Kidney capillary endothelial cell (primary cell): Measurements from ENCODE around the gene SHISA8.
"Not testable (repeated sequence)": the region's sequence is repeated elsewhere in the genome, so short reads cannot be mapped to it uniquely, and the experiment has no call there.

Experiments
- DNase-seq: peaks from one replicate; pipeline ENCODE4 v3.0.0-alpha.2; 2018; ENCODE audit warnings: low spot score

SHISA8 gene

DNA sequence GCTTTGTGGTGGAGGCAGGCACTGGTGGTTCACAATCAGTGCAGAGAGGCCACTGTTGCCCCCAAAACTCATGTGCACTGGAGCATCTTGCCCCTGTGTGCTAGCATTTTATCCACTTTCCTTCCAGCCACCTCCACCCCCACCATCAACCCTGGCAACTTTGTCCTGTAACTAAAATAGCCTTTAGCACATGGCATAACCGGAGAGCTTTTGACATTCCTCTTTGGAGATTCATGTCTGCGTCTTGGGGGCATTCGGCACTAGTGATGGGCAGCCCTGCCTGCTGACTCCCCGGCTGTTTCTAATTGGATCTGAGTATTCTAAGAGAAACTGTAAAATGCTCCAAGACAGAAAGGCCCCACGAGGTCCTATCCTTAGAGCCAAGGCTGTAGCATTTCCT lies 15.8 kb downstream of the SHISA8 start:
- DNase-seq, result no peak

DNA sequence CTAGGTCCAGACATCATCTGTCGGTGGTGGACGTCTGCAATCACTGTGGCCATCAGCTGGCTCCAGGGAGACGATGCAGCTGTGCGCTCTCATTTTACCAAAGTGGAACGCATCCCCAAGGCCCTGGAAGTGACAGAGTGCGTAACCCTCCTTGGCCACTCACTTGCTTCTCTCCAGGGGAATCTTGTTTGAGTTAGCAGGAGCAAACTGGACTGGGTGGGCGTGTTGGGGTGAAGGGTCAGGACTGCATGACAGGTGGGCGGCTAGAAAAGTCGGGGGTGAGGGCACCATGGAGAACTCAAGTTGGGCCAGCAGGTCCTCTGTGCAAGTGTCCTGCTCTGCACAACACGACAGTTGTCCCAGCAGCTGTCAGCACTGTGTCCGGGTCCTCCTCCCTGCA lies 16.2 kb downstream of the SHISA8 start:
- DNase-seq, result no peak

DNA sequence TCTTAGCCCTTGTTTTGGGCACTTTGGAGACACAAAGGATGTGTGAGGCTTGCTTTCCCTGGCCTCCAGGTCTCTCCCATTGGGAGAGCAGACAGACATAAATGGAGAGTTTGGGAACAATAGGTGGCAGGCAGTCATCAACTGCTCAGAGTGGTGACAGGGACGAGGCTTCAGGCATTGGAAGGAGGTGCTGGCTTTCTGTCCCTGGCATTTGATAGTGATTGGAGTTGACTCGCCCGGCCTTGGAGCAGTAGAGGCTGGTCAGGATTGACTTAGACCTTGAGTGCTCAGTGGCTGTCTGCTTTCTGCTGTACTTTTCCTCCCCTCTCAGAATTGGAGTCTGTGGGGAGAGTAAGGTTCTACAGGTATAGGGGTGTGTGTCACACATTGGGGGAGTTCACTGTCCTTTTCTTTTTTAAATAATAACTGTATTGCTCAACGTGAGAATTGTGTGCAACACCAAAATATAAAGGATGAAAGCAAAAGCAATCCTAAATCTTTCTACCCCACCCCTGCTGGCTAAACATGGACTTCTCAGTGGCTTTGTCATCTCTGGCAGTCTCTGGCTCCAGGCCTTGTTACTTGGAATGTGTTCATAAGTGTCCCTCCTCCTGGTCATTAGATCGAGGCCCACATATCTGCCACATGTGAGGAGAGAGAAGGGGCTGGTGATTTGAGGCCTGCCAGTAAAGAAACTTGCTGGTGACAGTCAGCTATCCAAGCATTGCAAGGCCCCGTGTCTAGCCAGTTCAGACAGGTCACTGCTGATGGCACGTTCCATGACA lies 21.1 kb downstream of the SHISA8 start:
- DNase-seq, result no peak

DNA sequence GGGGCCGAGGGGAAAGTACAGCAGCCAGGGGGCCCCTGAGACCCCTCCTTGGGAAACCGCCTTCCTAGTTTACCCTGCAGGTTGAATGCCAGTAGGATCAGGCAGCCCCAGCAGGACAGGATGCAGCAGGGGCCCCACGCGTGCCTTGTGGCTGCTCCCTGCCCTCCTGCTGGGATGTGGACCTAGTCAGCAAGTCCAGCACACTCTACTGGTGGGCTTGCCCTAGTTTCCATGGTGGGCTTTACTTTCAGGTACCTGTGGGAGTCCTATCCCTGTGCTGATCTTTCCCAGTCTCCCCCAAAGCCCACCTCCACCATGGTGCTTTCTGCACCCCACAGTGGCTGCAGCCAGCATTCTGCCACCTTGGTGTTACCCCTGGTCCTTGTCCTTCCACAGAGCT lies 22.2 kb downstream of the SHISA8 start:
- DNase-seq, result no peak

DNA sequence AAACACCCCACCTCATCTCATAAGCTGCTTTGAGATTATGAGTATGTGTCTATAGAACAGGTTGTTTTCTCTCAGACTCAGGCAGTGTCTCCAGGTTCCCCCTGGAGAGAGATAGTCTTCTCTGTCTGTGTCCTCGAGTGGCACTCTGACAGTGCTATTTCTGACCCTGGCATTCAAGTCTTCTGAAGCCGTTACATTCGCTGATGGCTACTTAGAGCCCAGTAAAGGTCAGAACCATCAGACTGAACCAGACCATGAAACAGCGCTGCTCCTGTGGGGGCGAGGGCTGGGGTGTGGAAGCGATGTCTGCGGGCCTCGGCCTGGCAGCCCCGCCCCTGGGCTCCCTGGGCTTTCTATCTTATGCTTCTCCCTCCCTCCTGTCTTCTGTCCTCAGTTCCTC lies 23.5 kb downstream of the SHISA8 start:
- no peak for DNase-seq

DNA sequence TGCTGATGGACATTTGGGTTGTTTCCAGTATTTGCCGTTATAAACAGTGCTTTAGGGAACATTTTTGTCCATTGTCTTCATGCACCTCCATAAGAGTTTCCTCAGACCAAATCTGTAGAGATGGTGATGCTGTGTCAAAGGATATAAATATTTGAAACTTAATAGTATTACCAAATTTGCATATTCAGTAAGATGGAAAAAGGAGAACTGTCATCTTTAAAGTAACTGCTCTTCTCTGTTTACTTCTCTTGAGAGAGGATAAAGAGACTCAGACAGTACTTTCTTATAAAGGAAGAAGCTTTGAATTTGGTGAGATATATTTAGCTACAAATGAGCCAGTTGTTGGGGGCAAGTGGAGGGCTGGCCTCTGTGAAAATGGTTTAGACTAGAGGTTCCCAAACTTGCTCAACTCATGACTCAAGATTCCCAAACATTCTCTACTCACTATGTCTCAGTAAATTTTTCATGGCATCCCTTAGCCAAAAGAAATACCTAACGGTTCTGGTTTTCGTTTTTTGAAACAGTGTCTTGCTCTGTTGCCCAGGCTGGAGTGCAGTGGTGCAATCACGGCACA lies 26.2 kb downstream of the SHISA8 start:
- DNase-seq, result no peak

DNA sequence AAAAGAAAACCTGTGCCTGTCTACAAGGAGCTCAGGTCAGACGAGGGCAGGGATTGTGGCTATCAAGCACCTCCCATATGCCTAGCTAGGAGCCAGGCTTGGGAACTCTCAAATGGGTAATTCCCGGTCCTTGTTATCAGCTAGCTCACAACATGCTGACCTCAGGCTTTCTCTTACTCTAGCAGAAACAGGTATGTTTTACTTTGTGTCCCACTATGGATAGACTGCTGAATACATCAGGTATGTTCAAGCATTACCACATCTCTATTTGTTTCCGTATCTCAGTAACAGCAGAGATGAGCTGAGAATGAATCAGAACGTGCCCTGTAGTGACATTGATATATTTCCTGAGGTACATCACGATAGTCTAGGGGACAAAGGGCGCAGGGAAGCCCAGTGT lies 29.4 kb downstream of the SHISA8 start:
- no peak for DNase-seq

DNA sequence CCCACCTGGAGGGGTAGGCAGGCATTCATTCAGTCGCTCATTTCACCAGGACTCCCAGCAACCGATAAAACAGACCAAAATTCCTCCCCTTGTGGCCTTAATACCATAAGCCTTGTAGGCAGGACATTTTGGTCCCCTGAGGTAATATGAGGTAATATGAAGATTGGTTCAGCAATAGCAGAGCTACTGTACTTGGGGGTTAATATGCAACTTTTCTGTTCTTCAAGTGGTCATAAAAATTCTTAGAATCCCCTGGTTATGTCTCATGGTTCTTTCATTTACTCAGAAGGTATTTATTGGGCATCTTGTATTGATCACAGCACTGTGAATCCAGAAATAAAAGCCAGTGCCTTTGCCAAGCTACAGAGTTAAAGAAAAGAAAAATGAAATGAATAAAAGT lies 29.8 kb downstream of the SHISA8 start:
- no peak for DNase-seq

DNA sequence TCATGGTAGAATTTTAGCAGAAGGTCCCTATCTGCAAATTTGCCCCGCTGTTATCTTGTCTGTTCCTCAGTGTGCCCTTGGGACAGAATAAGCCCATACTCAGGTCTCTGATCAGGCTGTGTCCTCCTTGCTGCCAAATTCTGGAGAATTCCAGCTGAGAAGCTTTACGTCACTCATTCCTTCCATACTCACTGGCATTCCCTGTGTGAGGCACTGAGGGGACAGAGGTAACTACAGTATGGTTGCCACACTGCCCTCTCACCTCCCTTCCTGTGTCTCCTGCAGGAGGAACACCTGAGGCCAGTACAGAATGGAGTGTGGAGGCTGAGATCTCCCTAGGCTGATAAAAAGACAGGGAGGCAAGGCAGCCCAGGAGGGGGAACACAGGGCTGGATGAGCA lies 31.5 kb downstream of the SHISA8 start:
- DNase-seq, result no peak

DNA sequence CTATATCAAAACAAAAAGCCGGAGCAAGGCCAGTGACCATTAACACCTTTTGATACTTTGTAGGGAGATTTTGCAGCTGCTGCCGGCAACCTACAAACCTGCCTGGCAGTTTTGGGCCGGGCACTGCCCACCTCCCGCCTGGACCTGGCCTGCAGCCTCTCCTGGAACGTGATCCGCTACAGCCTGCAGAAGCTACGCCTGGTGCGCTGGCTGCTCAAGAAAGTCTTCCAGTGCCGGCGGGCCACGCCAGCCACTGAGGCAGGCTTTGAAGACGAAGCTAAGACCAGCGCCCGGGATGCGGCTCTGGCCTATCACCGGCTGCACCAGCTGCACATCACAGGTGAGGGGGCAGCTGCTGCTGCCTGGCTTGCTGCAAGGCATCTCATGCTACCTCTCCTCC lies 34.2 kb downstream of the SHISA8 start:
- no peak for DNase-seq

DNA sequence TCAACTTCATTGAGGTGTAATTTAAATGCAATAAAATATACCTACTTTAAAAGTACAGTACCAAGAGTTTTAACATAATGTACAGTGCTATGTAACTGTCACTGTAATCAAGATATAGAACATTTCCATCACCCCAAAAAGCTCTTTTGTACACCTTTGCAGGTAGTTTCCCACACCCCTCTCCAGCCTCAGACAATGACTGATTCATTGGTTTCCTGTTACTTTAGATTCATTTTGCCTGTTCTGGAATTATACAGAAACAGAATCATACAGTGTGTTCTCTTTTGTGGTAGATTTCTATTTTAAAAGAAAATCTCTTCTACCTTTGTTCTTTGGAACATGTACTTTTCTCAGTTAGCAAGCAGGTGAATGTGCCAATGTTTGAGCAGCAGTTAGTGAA lies 38.2 kb downstream of the SHISA8 start:
- DNase-seq, result no peak

DNA sequence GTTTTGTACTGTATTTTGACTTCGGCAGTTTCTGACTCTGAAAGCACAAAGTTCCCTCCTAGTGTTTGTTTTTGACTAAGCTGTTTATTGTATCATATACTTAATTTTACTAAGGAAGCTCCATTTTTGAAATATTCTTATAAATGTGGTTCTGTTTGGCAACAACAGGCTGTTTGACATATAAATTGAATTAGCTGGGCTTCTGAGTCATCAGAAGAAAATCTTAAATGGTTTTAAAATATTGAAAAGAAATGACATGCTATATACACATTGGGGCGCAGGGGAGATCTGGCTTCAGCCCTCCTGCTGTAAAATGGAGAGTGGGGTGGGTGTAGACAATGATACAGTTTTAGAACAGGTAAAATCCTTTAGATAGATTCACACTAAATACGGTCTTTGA lies 38.6 kb downstream of the SHISA8 start:
- DNase-seq, result no peak

DNA sequence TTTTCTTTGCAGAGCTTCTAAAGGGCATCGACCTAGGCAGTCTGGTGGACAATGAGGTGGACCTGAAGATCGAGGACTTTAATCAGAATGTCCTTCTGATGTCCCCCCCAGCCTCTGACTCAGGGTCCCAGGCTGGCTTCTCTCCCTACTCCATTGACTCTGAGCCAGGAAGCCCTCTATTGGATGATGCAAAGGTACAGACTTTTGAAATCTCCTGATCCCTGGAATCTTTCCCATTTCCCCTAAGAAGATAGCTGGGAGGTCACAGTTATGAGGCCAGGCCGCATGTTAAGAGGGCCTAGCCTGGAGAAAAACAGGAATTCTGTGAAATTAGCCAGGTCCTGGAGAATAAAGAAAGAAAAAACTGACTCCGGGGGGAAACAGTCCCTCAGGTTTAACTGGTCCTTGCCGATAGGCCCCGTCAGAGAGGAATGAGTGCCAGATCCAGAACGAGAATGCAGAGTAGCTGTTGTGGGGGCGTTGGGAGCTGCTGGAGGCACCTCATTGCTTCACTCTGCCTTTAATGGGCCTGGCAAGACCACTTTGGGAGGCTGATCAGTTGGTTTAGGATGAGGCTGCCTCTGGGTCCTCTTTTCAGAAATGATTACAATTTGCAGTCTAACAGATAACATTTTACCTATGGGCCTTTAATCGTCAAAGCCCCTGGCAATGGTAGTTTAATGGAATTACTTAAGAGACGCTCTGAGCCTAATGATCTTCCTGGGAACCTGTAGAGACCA lies 39.2 kb downstream of the SHISA8 start:
- DNase-seq, result no peak

DNA sequence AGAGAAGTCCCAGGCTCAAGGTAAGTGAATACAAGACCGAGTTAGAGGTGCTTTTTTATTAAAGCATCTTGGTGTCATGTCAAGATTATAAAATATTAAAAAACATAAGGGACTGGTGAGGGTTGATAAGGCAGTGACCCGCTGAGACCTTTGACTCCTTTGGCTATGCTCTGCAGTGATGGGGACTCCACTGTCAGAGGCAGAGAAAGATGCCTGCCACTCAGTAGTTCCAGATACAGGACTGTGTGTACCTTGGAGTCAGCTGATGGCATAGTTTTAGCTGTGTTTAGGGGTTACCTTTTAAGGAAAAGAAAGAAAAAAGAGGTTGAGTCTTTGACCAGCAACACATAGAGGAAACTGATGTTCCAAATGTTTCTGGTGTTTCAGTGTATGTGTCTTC lies 40.8 kb downstream of the SHISA8 start:
- DNase-seq, result no peak

DNA sequence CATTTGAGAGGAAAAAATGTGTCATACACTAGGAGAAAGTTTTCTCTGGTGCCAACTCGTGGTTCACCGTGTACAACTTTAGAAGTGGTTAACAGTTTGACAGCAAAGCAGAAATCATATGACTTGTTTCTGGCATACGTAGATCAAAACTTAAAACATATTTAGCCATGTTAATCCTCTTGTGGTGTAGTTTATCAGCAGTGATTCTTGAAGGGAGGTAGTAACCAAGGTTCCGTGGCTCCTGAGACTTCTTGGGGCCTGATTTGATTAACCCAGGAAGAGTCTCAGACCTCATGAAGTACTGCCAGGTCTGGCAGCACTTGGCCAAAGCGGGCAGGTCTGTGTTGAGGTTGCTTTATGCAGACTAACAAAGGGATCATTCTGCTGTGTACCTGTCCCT lies 41.5 kb downstream of the SHISA8 start:
- DNase-seq, result no peak

DNA sequence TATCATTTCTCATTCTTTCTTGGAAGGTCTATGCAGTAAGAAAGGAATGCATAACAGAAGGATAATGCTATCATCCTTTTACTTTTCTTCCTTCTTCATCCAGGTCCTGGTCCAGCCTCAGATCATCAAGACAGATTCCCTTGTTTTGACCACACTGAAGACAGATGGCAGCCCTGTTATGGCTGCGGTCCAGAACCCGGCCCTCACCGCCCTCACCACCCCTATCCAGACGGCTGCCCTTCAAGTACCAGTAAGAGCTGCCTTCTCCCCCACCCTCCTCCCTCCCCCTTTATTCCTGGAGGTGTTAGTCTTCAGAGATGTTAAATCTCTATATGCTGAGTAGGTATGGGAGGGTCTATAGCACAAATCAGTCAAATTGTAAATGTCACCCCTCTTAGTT lies 44.1 kb downstream of the SHISA8 start:
- no peak for DNase-seq

DNA sequence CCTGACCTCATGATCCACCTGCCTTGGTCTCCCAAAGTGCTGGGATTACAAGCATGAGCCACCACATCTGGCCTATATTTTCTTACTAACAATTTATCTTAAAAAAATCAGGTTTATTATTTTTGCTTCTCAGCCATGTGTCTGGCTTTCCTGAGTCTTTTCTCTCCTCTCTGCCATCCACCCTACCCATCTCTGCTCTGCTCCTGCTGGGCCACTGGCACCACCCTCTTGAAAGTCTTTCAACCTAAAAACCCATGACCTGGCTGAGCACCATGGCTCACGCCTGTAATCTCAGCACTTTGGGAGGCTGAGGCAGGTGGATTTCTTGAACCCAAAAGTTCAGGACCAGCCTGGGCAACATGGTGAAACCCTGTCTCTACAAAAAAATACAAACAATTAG lies 44.8 kb downstream of the SHISA8 start:
- not testable (repeated sequence) for DNase-seq

DNA sequence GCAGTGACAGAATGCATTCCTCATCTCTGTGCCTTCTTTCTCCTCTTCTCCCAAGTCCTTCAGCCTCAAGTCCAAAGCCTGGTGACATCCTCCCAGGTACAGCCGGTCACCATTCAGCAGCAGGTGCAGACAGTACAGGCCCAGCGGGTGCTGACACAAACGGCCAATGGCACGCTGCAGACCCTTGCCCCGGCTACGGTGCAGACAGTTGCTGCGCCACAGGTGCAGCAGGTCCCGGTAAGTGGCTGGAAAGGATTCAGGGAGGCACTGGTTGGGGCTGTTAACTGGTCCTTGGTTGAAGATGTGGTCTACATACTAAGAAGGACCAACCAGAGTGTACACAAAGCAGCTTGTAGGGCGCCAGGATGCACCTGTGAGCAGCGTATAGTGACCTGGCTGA lies 46.3 kb downstream of the SHISA8 start:
- no peak for DNase-seq

DNA sequence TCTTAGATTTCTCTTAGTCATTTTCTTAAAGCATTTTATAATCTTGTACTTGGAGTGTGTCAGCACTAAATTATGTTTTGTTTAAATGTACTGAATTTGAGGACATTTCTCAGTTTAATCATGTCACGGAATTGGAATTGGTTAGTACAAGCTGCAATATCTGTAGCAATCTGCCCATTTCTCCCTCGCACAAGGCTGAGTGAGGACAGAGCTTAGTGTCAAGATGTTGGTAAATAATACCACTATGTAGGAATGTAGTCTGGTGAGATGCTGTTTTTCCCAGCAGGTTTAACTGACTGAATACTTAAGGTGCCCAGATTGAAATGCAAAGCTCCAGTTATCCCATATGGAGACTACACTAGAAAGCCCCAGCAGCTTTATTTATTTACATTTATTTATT lies 51.4 kb downstream of the SHISA8 start:
- no peak for DNase-seq

DNA sequence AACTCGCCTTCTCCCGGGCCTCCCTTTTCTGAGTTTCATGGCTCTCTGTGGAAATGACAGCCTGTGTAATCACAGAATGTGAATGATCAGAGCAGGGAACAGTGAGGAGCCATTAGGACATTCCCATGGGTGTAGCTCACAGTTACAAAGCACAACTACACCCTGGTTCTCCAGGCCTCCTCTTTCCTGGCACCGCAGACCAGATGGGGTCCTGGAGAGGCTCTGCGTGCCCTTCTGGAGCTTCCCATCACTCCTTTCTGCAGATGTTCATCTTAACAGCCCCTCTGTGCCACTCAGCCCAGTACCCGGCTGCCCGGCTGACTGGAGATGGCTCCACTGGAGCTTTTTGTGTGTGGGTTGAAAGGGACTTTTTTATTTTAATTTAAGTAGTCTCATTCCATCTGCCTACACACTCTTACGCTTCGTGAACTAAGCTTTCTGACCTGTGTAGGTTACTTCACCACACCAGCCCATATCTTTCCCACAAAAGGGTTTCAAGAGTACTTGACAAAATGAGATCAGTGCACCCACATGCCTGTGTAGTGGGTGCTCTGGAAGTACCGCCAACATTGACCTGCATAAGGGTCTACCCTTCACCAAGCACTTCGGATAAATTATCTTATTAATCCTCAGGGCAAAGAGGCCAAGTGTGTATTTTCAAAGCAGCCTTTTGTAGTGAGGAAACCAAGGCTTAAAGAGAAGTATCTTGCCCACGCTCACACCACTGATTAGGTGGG lies 52.2 kb downstream of the SHISA8 start:
- DNase-seq, result no peak

DNA sequence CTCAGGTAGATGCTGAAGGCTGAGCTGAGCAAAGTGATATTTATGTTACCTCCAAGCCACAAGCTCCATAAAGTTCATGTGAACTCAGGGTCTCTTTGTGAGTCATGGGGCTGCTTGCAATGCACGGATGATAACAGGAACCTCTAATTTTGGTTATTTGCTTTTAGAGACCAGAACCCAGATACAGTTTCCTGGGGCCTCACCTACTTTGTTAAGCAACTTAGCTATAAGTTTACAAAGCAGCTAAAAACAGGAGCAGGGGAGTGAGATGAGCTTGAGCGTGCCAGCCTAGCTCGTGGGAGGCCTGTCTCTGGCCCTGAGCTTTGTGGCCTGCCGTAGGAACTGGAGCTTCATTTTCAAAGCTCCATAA lies 52.7 kb downstream of the SHISA8 start:
- DNase-seq, result no peak
